GM19351 (cell line): ENCODE results near the gene SEPTIN12.
"Not testable (repeated sequence)": the region's sequence is repeated elsewhere in the genome, so short reads cannot be mapped to it uniquely, and the experiment has no call there.

Source experiments
- ATAC-seq: cut with Tn5 transposase; IDR thresholded peaks from one replicate; pipeline ENCODE4 v1.9.1; 2021; ENCODE audit warnings: mild to moderate bottlenecking, moderate library complexity; ENCODE audit not compliant: unreplicated experiment

SEPTIN12 gene

DNA sequence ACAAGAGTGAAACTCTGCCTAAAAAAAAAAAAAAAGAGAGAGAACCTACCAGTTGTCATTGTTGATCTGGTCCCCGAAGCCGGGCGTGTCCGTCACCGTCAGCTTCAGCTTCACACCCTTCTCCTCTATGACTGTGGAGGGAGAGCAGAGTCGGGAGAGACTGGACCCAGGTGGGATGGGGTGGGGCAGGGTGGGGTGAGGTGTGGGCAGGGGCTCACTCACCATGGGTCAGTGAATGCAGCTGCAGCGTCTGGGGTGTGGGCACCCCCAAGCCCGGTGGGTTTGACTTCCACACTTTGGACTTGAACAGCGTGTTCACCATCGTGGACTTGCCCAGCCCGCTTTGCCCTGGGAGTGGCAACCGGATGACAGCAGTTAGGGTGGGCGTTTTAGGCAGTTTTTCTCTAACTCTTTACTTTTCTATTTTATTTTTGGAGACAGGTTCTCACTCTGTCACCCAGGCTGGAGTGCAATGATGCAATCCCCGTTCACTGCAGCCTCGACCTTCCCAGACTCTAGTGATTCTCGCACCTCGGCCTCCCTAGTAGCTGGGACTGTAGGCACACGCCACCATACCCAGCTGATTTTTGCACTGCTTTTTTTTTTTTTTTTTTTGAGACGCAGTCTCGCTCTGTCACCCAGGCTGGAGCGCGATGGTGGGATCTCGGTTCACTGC is 2.2 kb downstream of the SEPTIN12 start:
- no peak for ATAC-seq

DNA sequence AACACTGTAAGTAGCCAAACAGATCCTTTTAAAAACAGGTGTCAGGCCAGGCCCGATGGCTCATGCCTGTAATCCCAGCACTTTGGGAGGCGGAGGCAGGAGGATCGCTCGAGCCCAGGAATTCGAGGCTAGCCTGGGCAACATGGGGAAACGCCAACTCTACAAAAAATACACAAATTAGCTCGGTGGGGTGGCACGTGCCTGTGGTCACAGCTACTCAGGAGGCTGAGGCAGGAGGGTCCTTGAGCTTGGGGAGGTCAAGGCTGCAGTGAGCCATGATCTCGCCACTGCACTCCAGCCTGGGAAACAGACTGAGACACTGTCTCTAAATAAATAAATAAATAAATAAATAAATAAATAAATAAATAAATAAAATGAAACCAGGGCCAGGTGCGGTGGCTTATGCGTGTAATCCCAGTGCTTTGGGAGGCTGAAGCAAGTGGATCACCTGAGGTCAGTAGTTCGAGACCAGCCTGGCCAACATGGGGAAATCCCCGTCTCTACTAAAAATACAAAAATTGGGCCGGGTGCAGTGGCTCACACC is 3.6 kb downstream of the SEPTIN12 start:
- ATAC-seq, result not testable (repeated sequence)

DNA sequence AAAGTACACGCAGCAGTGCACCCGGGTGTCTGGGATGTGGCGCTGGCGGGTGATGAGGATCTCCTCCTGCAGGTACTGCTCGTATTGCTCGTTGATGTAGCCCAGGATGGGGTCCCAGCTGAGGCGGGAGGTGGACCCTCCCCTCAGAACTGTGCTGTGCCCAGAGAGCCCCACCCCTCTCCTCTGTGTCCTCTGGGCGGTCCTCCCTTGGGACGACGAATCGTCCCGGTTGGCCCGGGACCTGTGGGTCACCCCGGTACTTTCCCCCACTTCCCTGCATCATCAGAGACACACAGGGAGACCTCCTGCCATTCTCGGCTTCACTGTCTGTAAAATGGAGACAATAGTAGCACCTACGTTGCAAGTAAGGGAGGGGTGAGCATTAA is 4.2 kb downstream of the SEPTIN12 start:
- no peak for ATAC-seq

DNA sequence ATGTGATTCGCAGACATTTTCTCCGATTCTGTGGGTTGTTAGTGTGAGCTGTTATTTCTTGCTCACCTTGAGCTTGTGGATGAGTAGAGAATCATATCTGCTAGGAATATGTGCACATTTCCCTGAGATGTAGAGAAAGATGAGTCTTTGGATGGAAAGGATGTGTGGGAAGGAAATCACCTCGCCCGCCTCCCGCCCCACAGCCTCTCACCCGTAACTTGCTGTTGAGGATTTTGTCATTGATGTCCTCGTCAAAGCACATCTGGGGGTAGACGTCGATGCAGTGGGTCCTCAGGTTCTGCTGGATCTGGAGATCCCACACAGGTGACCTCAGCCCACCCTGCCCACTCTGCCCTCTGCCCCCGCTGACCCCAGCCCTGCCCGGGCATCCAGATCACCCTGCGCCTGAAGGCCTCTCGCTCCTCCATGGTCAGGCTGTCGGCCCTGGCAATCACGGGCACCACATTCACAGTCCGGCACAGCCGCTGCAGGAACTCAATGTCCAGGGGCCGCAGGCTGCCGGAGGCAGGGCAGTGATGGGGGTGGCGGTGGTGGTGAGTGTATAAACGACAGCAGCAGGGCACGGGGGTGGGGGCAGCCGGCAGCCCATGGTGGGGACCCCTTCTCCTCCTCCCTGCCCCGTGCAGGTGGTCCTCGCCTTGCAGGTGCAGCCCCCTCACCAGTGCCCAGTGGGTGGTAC is 4.7 kb downstream of the SEPTIN12 start:
- ATAC-seq, result no peak

DNA sequence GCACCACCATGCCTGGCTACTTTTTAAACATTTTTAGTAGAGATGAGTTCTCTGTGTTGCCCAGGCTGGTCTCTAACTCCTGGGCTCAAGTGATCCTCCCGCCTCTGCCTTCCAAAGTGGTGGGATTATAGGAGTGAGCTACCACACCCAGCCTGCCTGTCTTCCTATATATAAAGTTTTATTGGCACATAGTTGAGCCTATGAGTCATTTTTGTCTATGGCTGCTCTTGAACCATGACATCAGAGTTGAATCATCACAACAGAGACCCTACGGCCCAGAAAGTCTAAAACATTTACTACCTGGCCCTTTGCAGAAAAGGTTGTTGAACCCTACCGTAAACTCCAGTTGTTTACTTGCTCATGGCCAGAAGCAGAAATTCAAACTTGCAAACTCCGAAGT is 7.9 kb downstream of the SEPTIN12 start:
- ATAC-seq, result no peak

DNA sequence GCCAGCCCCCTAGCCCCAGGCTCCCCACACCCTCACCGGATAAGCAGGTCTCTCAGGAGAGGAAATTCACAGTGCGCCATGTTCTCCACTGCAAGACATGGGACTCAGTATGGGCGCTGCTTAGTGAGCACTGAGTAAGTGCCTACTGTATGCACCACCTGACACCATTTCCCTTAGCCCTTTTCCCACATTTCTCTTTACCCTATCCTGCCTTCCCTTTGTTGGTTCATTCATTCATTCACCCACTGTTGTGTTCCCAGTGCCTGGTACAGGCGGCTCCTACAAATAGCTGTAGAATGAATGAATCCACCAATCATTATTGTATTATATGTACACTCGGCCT is 10.1 kb downstream of the SEPTIN12 start:
- no peak for ATAC-seq

DNA sequence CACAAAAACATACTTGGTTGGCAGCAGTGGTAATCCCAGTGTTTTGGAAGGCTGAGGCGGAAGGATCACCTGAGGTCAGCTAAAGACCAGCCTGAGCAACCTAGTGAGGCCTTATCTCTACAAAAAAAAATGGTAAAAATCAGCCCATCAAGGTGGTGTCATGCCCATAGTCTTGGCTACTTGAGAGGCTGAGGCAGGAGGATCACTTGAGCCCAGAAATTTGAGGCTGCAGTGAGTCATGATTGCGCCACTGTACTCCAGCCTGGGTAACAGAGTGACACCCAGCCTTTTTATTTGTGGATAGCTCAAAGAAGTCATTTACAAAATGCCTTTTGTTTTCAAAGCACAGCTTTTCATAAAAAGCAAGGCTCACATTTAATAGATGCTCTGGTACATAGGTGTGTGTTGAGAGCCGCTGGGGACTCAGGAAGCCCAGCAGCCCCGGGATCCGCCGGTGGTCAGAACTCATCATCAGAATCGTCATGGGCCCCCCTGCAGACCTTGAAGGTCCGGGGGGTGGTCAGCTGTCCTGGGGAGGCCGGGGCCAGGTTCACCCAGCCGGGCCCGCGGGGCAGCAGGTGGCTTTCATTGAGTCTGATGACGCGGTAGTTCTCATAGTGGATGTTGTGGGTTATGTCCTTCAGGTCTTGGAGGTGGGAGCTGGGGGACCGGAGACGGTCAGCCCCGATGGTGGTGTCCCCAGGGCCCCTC is 10.7 kb downstream of the SEPTIN12 start:
- no peak for ATAC-seq

DNA sequence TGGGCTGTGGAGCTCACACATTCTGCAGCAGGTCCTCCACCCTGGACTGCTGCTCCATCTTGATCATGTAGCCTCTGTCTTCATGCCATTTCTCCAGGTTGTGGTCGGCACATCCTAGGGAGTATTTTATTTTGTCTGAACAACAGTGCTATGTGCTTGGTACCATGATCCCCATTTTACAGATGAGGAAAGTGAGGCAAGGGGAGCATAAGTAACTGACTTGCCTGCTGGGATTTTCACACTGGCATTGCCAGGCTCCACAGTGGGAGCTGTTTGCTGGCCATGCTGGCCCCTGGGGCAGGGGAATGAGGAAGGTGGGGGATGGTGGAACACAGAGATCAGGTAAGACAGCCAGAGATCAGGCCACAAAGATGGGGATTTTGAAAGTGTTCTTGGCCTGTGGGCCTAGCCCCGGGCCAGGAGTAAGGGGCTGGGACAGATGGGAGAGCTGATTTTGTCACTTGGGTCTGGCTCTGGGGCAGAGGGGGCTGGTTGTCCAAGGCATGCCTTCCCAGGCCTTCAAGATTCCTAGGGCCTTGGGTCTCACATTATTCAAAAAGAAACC is 11.9 kb downstream of the SEPTIN12 start:
- ATAC-seq, result no peak

DNA sequence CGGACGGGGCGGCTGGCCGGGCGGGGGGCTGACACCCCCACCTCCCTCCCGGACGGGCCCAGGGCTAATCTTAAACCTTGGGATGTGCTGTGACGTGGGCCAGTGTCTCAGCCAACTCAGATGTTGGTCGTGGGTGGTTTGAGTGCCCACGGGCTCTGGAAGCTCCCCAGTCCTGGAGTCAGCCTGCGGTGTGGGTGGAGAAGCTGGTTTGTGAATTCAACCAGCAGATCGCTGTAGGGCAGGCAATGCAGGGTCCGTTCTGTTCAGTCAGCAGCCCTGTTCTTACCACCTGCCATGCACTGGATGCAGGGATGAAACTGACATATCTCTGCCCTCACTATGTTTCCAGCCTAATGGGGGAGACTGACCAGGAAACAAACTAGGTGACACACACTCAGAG is 13.1 kb downstream of the SEPTIN12 start:
- ATAC-seq, result no peak

DNA sequence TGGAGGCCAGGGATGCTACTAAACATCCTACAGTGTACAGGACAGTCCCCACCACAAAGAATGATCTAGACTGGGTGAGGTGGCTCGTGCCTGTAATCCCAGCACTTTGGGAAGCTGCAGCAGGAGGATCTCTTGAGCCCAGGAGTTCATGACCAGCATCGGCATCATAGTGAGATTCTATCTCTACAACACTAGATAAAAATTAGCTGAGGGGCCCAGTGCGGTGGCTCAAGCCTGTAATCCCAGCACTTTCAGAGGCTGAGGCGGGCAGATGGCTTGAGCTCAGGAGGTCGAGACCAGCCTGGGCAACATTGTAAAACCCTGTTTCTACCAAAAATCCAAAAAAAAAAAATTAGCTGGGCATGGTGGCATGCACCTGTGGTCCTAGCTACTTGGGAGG is 15.8 kb downstream of the SEPTIN12 start:
- no peak for ATAC-seq

DNA sequence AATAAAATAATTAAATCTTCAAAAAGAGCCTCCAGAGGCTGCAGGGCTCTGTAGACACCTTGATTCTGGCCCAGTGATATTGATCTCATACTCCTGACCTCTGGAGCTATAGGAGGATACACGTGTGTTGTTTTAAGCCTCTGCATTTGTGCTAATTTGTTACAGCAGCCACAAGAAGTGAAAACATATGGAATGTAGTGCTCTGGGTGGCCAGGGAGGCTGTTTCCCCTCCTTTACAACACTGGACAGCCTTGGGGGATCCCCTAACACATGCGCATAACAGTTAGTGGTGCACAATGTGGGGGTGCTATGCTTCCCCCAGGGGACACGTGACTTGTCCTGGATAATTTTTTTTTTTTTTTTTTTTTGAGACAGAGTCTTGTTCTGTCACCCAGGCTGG is 16.5 kb downstream of the SEPTIN12 start:
- no peak for ATAC-seq

DNA sequence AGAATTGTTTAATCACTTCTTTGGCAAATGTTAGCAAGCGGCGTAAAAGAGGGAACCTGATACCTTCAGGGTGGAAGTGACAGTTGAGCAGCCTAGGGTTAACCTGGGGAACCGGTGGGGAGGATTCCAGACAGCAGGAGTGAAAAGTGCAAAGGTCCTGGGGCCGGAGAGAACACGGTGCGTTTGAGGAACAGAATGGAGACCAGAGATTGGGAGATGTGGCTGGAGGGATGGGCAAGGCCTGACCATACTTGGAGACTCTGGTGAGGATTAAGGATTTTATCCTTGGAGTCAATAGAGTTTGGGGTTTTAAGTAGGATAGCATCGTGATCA is 18.9 kb downstream of the SEPTIN12 start:
- ATAC-seq, result no peak

DNA sequence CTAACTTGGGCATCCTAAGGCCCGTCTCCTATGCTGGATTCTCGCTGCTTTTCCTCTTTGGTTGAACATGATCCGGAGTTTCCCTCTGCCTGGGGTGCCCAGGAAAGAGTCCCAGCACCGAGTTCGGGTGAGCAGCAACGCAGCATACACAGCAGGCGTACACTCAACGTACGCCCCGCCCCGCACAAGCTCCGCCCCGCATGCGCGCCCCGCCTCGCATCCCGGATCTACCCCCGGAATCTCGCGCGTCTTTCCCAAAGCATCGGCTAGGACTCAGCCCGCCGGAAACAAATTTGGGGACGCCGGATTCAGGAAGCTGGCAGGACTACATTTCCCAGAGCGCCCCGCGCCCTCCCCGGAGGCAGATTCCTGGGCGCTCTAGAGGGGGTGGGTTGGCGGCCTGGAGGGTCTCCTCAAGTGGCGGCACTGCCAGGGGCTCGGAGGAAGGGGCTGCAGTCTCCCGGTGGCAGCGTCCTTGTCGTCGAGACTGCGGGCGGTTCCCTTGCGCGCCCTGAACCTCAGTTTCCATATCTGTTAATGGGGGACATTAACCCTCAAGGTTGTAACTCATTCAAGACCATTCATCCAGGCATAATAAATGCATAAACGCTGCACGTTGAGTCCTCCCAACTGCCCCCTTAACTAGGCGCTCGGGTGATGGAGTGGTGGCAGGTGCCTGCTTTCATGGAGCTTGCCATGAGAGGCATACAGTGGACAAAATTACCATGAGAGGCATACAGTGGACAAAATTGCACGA is 19.4 kb downstream of the SEPTIN12 start:
- peak; percentile 60 for ATAC-seq

DNA sequence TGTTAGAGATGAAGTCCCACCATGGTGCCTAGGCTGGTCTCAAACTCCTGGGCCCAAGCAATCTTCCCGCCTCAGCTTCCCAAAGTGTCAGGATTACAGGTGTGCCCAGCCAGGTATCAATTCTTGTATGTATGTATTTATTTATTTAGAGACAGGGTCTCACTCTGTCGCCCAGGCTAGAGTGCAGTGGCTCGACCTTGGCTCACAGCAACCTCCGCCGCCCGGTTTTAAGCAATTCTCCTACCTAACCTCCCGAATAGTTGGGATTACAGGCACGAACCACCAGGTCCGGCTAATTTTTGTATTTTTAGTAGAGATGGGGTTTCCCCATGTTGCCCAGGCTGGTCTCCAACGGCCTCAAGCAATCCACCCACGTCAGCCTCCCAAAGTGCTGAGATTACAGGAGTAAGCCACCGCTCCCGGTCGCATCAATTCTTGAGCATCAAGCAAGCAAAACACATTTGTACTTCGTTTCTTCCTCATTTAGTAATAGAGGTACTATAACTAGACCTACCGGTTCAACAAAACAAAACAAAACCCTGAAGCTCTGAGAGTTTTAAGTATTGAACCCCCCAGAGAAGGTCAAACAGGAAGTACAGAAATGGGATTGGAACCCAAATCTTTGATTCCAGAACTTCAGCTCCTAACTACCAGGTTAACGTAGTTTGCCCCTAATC is 20.1 kb downstream of the SEPTIN12 start:
- no peak for ATAC-seq

DNA sequence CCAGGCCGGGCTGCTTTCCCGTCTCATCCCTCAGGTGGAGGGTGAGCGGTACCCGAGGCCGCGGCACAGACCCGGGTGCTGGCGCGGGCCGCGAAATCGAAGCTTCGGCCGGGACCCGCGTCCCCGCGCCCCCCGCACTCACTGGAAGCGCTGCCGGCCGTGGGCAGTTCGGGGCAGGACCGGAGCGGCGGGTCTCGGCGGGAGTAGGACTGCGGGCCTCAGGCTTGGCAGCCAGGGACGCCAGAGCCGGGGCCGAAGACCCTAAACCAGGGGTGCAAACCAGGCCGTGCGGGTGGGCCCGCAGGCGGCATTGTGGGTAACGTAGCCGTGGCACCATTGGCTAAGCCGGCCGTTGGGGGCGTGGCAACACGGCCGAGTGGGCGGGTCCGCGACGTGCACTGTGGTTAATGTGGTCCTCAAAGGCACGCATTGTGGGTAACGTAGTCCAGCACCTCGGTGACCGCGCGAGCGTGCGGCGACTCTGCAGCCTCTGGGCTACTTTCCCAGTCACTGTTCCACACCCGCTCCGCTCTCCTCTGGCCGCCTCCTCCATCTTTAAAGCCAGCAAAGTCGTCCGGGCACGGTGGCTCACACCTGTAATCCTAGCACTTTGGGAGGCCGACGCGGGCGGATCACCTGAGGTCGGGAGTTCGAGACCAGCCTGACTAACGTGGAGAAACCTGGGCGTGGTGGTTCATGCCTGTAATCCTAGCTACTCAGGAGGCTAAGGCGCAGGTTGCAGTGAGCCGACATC is 21.1 kb downstream of the SEPTIN12 start, which contains the start of gene ZNF500:
Gene ZNF500 (minus strand): TSS at position 288 of the 754 bp plus-strand sequence. CDS start 1,184 bp downstream, outside the sequence.
- peak; percentile 83 for ATAC-seq

DNA sequence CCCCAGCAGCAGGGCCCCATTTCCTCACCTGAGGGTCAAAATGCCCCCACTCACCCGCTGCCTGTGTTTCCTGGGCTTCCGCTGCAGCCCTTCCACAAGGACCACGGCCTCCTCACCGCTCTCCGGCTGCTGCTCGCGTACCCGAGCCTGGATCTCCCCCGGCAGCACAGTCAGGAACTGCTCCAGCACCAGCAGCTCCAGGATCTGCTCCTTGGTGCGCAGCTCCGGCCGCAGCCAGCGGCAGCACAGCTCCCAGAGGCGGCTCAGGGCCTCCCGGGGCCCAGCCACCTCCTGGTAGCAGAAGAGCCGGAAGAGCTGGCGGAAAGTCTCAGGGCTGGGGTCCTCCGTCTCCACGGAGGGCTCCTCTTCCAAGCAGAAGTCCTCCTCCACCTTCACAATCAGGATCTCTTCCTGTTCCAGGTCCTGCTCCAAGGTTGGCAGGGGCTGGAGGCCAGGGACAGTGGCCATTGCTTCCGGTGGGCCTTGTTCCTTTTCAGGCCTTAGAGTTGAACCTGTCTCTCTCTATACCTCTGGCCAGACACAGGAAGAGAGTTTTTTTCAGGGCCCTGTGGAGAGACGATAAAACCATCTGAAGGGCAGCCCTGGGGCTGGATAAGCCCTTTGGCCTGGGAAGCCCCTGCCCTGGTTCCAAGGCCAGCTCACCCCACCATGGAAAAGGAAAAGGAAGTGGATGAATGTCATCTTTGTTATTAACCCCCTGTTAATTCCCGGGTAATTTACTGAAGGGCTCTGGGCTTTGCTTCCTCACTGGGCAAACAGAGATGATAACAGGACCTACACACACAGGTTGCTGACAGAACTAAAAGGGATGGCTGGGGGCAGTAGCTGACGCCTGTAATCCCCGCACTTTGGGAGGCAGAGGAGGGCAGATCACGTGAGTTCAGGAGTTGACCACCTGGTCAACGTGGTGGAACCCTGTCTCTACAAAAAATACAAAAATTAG is 22.4 kb downstream of the SEPTIN12 start:
- no peak for ATAC-seq

DNA sequence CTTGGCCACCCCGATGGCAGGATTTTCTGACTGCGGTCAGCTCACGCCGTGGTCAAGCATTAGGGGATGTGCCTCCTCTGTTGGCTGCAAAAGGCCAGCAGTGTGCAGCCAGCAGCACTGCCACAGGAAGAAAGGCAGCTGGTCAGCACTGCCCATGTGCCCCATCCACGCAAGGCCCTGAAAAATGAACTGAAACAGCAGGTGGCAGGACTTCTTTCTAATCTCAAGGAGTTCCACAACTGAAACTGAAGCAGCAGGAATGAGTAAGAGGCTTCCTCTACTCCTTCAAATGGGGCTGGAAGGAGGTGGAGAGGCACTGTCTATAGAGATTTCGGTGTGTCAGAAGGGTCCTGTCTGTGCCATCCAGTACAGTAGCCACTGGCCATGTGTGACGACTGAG is 24.4 kb downstream of the SEPTIN12 start:
- ATAC-seq, result no peak

DNA sequence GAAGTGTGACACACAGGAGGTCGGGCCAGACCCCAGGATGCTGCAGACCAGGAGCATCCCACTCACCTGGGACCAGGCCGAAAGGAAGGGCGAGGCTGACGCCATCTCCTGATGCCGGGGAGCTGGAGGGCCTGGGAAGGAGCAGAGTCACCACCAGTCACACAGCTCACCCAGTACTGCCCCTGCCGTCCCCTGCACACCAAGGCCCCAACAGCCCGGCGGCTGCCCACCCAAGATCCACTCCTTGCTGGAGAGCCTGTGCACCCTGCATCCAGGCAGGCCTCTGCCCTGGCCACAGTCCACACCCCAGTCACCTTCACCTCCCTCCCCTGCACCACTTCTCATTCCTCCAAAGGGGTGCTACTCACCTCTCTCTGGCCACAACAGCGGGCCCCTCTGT is 25.9 kb downstream of the SEPTIN12 start:
- no peak for ATAC-seq
